GM12878 (cell line): Measurements from ENCODE around the gene LCLAT1. TPM values are rescaled to one million over a fixed set of nuclear protein-coding genes. Genes with fewer than 3 reads are reported as not detected.

Source experiments
- ATAC-seq: fragments of 200-7000 bp; cut with Tn5 transposase; 3 replicates; pipeline ENCODE4 v1.9.1; 2020; ENCODE audit warnings: mild to moderate bottlenecking, moderate library complexity
- BruUV-seq: library from RNA; stranded (reverse); fragments of 400-500 nt; replicated peaks from 2 replicates; lab custom pipeline; 2021; lab: Mats Ljungman, UMichigan
- CTCF ChIA-PET: fragments of 300-600 bp; sonication (Branson Sonifier 250); formaldehyde crosslinking; extraction: SDS; loops from one replicate; lab custom pipeline; 2021; ENCODE audit warnings: inconsistent platforms; lab: Yijun Ruan, JAX
- POLR2A ChIA-PET: fragments of 350-600 bp; formaldehyde crosslinking; extraction: SDS; loops from one replicate; lab custom pipeline; 2021; ENCODE audit warnings: inconsistent platforms; lab: Charles Lee
- RAD21 ChIA-PET: fragments of 300-600 bp; sonication (Branson Sonifier 250); formaldehyde crosslinking; loops from one replicate; lab custom pipeline; 2023; ENCODE audit warnings: antibody characterized with exemption; ENCODE audit not compliant: unreplicated experiment; lab: Charles Lee
- SMC1A ChIA-PET: fragments of 300-600 bp; sonication (Branson Sonifier 250); formaldehyde crosslinking; loops from one replicate; lab custom pipeline; 2023; ENCODE audit not compliant: unreplicated experiment, uncharacterized antibody; lab: Charles Lee
- DNase-seq: peaks from one replicate; pipeline ENCODE4 v3.0.0-alpha.2; 2011; ENCODE audit warnings: low read depth, low spot score
- FAIRE-seq: peaks from 3 replicates; lab custom pipeline; 2011; peaks lifted over from hg19 to GRCh38; lab: Jason Lieb, UNC
- H2AFZ ChIP-seq: 2 replicates; pipeline ENCODE4 v1.6.0; 2011; ENCODE audit warnings: low read depth, low read length, control low read depth; ENCODE audit not compliant: control insufficient read depth
- H3K27ac ChIP-seq: 2 replicates; pipeline ENCODE4 v1.5.1; 2011; ENCODE audit warnings: control low read depth; ENCODE audit not compliant: control insufficient read depth, insufficient read depth
- H3K27me3 ChIP-seq, 2 experiments: replicated peaks in 1 of 2; 2 replicates each; pipeline versions ENCODE4 v1.6.0 to v1.6.1; 2011; ENCODE audit warnings: low read length in 1 of 2; ENCODE audit not compliant: control insufficient read depth in 2 of 2, insufficient read depth in 2 of 2
- H3K36me3 ChIP-seq, 2 experiments: 2 replicates each; pipeline ENCODE4 v1.5.1; 2011; ENCODE audit warnings: low read length in 1 of 2; ENCODE audit not compliant: control insufficient read depth in 2 of 2, insufficient read depth in 2 of 2
- H3K4me1 ChIP-seq: 2 replicates; pipeline ENCODE4 v1.6.1; 2011; ENCODE audit warnings: mild to moderate bottlenecking, low read length, moderate library complexity, mixed read lengths; ENCODE audit not compliant: control insufficient read depth, insufficient read depth
- H3K4me2 ChIP-seq: 2 replicates; pipeline ENCODE4 v1.6.0; 2011; ENCODE audit warnings: control low read depth; ENCODE audit not compliant: control insufficient read depth, insufficient read depth
- H3K4me3 ChIP-seq: fragments of 200-600 bp; sonication (generic); 2 replicates; pipeline ENCODE4 v1.5.1; 2016
- H3K79me2 ChIP-seq: 2 replicates; pipeline ENCODE4 v1.6.0; 2011; ENCODE audit warnings: low read length; ENCODE audit not compliant: control insufficient read depth, insufficient read depth
- H3K9ac ChIP-seq: 2 replicates; pipeline ENCODE4 v1.8.0; 2011; ENCODE audit warnings: low read length, control low read depth, mixed read lengths; ENCODE audit not compliant: control insufficient read depth, insufficient read depth
- H3K9me3 ChIP-seq: replicated peaks from 3 replicates; pipeline ENCODE4 v1.5.1; 2011; ENCODE audit warnings: mild to moderate bottlenecking, low read length; ENCODE audit not compliant: control insufficient read depth, insufficient read depth
- H4K20me1 ChIP-seq: 2 replicates; pipeline ENCODE4 v1.6.0; 2011; ENCODE audit not compliant: control insufficient read depth, insufficient read depth
- EGR1 ChIP-seq, 2 experiments: IDR thresholded peaks; 1 replicate in 1 of 2; 2 replicates in 1 of 2; pipeline ENCODE4 v1.6.1; 2011 to 2012; ENCODE audit warnings: low read depth in 2 of 2, low read length in 2 of 2, borderline replicate concordance in 1 of 2, mild to moderate bottlenecking in 1 of 2, moderate library complexity in 1 of 2
- EZH2 ChIP-seq: IDR thresholded peaks from 2 replicates; pipeline ENCODE4 v1.6.1; 2012; ENCODE audit warnings: low read depth, mild to moderate bottlenecking, control low read depth, inconsistent platforms, low read length, borderline replicate concordance; ENCODE audit not compliant: control insufficient read depth
- IRF4 ChIP-seq: IDR thresholded peaks from 2 replicates; pipeline ENCODE4 v1.6.1; 2011; ENCODE audit warnings: low read depth, low read length
- NFXL1 ChIP-seq: fragments of 450-650 bp; IDR thresholded peaks from 2 replicates; pipeline ENCODE4 v1.6.1; 2017; ENCODE audit warnings: antibody characterized with exemption, mild to moderate bottlenecking, borderline replicate concordance
- NR2C1 ChIP-seq: fragments of 450-650 bp; IDR thresholded peaks from 2 replicates; pipeline ENCODE4 v1.6.1; 2017; ENCODE audit warnings: antibody characterized with exemption, mild to moderate bottlenecking, moderate library complexity
- RAD21 ChIP-seq: IDR thresholded peaks from 2 replicates; pipeline ENCODE4 v1.6.1; 2011; ENCODE audit warnings: mild to moderate bottlenecking, low read depth, low read length, moderate library complexity; ENCODE audit not compliant: insufficient read depth
- RUNX3 ChIP-seq: IDR thresholded peaks from 2 replicates; pipeline ENCODE4 v1.6.1; 2012; ENCODE audit warnings: low read length, inconsistent platforms
- SMAD5 ChIP-seq: IDR thresholded peaks from 2 replicates; pipeline ENCODE4 v1.6.1; 2016; ENCODE audit warnings: antibody characterized with exemption, low read depth
- SRF ChIP-seq, 2 experiments: IDR thresholded peaks; 2 replicates each; pipeline ENCODE4 v1.6.1; 2011; ENCODE audit warnings: low read depth in 2 of 2, low read length in 2 of 2, mild to moderate bottlenecking in 1 of 2, moderate library complexity in 1 of 2
- TCF12 ChIP-seq: IDR thresholded peaks from 2 replicates; pipeline ENCODE4 v1.6.1; 2011; ENCODE audit warnings: low read depth, mild to moderate bottlenecking, low read length
- TCF3 ChIP-seq: IDR thresholded peaks from 2 replicates; pipeline ENCODE4 v1.6.1; 2012; ENCODE audit warnings: low read depth, mild to moderate bottlenecking, low read length, borderline replicate concordance; ENCODE audit not compliant: insufficient read depth
- YY1 ChIP-seq: IDR thresholded peaks from 2 replicates; pipeline ENCODE4 v1.6.1; 2011; ENCODE audit warnings: low read depth, mild to moderate bottlenecking, low read length
- ZSCAN29 ChIP-seq: fragments of 450-650 bp; IDR thresholded peaks from 2 replicates; pipeline ENCODE4 v1.6.1; 2017; ENCODE audit warnings: mild to moderate bottlenecking, moderate library complexity
- WGBS: methylation state at CpG from one replicate; pipeline ENCODE4 v1.1.6; 2016; ENCODE audit warnings: low lambda C conversion rate; ENCODE audit not compliant: insufficient replicate concordance, insufficient coverage; ENCODE audit errors: missing lambda C conversion rate; 5-methylcytosine and 5-hydroxymethylcytosine counted together
- in situ Hi-C: fragments of 300-500 bp; cut with MboI; formaldehyde crosslinking; loops from 9 replicates; pipeline ENCODE4 v1.14.3; 2018; ENCODE audit warnings: mixed read lengths
- intact Hi-C: fragments of 100-400 bp; cut with micrococcal nuclease; formaldehyde crosslinking; loops from one replicate; pipeline ENCODE4 v1.14.2; 2022; ENCODE audit not compliant: unreplicated experiment
- polyA plus RNA-seq, 11 experiments: library from polyadenylated mRNA; depleted of rRNA in 4 of 11; unstranded in 6 of 11; stranded (reverse) in 5 of 11; fragments of >200 nt; fragmentation: Nextera tagmentation in 4 of 11; fragmentation: Illumina TruSeq in 1 of 11; extraction: Ambion mirVana in 4 of 11; extraction: Trizol in 1 of 11; gene quantifications; 1 replicate in 1 of 11; 2 replicates in 10 of 11; pipeline versions ENCODE4 v1.2.1 to v1.2.3, GENCODE V29; 2011 to 2016; ENCODE audit warnings: inconsistent platforms in 2 of 11, missing spikeins in 2 of 11, low read depth in 1 of 11
- total RNA-seq, 4 experiments: library from RNA; depleted of rRNA in 3 of 4; stranded (reverse); fragments of >200 nt in 3 of 4; fragmentation: Illumina TruSeq in 1 of 4; extraction: Trizol in 1 of 4; gene quantifications; 2 replicates each; pipeline versions ENCODE4 v1.2.1 to v1.2.3, GENCODE V29; 2013 to 2021
- TF ChIP-seq, protein P1 (sequence below): fragments of 450-650 bp; IDR thresholded peaks from 2 replicates; pipeline ENCODE4 v1.6.1; 2018; ENCODE audit warnings: mild to moderate bottlenecking, low read depth, moderate library complexity; ENCODE audit not compliant: partially characterized antibody
- TF ChIP-seq, protein P2 (sequence below): fragments of 450-650 bp; IDR thresholded peaks from 2 replicates; pipeline ENCODE4 v1.6.1; 2017; ENCODE audit warnings: low read depth, mild to moderate bottlenecking, moderate library complexity
- TF ChIP-seq, protein P3 (sequence below): IDR thresholded peaks from 2 replicates; pipeline ENCODE4 v1.6.1; 2012; ENCODE audit warnings: low read depth, low read length, improper control_type of control experiment

The LCLAT1 gene
- total and polyA plus RNA-seq, 10 of the 15 experiments (the other 5 are each of a cell fraction or from before 2014, with no cell fraction given): 8.1 to 33.0 (median 15.9) TPM

DNA sequence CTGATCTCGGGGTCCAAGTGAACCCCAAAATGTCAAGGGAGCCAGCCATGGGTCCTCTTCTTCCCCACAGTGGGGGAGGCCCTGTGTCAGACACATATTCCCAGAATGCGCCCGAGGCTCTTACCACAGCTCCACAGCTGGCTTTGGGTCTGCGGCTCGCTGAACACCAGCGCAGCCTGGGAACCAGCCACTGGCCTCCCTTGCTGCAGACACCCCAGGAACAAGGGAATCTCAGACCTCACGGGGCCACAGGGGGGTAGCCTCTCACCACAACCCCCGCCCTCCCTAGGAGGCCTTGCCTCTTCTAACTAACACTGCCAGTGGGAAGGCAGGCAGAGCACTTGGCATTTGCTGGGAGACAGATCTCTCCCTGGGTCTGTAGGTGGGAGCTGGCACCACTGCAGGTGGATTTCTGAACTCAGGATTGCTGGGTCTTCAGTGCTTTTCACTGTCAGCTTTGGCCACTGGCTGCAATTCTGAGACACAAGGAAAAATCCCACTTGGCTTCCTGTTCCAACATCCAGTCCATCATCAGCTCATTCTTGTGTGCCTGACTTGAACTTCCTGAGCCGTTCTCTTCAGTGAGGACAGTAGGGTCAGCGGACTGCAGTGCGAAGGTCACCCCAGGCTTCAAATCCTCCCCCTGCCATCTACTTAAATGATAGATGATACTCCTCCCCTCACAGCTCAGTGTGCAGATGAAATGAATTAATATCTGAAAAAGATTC is 231.5 kb downstream of the LCLAT1 start (continued):
- TF ChIP-seq, protein P1, sequence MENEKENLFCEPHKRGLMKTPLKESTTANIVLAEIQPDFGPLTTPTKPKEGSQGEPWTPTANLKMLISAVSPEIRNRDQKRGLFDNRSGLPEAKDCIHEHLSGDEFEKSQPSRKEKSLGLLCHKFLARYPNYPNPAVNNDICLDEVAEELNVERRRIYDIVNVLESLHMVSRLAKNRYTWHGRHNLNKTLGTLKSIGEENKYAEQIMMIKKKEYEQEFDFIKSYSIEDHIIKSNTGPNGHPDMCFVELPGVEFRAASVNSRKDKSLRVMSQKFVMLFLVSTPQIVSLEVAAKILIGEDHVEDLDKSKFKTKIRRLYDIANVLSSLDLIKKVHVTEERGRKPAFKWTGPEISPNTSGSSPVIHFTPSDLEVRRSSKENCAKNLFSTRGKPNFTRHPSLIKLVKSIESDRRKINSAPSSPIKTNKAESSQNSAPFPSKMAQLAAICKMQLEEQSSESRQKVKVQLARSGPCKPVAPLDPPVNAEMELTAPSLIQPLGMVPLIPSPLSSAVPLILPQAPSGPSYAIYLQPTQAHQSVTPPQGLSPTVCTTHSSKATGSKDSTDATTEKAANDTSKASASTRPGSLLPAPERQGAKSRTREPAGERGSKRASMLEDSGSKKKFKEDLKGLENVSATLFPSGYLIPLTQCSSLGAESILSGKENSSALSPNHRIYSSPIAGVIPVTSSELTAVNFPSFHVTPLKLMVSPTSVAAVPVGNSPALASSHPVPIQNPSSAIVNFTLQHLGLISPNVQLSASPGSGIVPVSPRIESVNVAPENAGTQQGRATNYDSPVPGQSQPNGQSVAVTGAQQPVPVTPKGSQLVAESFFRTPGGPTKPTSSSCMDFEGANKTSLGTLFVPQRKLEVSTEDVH: no peak
- TF ChIP-seq NFXL1: no peak
- TF ChIP-seq RUNX3: no peak
- TF ChIP-seq SRF (IDR thresholded peaks at IDR 0.05; ENCODE audit: low read depth in 2 of 2, low read length in 2 of 2): no peak
- no peak for TF ChIP-seq TCF3
- TF ChIP-seq RAD21: no peak
- no peak for TF ChIP-seq TCF12

DNA sequence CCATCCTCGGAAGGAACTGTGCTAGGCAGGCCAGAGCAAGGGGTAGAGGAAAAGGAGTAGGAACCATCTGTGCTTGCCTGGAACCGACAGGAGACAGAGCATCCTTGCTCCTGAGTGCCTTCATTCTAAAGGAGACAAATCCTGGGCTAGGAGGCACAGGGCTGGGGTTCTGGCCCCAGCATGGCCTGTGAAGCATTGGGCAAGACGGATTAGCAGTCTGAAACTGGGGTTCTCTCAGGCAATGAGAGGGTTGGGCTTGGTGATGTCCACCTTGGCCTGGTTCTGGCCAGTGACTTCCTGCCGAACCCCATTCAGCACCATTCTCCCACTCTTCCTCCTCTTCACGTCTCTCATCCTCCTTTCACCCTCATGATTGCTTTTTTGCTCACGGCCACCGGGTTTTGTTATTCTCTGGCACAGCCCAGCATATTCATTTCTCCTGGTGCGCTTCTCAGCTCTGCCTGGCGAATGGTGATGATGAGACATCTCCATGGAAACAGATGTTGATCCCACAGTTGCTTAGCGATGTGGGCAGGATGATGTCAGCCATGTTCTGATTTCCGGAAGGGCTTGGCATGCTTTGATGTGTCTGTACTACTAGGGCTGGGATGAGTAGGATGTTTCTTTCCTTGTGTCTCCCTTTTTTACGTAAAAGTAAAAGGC is 232.5 kb downstream of the LCLAT1 start:
- Histone ChIP-seq H3K4me2 (no peak overlapping the region), H3K27me3 (no peaks in the 10 kb centered on the region), H4K20me1 (no peaks in the 10 kb centered on the region), H3K36me3 (no peaks in the 10 kb centered on the region), H3K9ac (no peak overlapping the region), H3K4me1 (no peaks in the 10 kb centered on the region), H3K27ac (no peak overlapping the region), H3K4me3 (no peak overlapping the region), H3K79me2 (no peaks in the 10 kb centered on the region), H2AFZ (no peak overlapping the region), H3K9me3 (no peaks in the 10 kb centered on the region; the same call in 2 of the 3 replicates)
- intact Hi-C loops: no loop called here
- no peak for ATAC-seq
- 31% methylated on average over 12 of the region's 12 CpGs for WGBS
- RAD21 ChIA-PET: no interaction called here
- no peak for FAIRE-seq
- SMC1A ChIA-PET: no interaction called here
- POLR2A ChIA-PET: no interaction called here
- CTCF ChIA-PET: no interaction called here
- no TSS peak for BruUV-seq
- DNase-seq: no peak
- in situ Hi-C loops: no loop called here
- TF ChIP-seq SMAD5 (no peak), EZH2 (no peak), YY1 (no peak), NR2C1 (no peak), EGR1 (IDR thresholded peaks at IDR 0.05; ENCODE audit: borderline replicate concordance in 1 of 2, low read depth in 2 of 2, low read length in 2 of 2) (no peak), ZSCAN29 (no peak), SRF (IDR thresholded peaks at IDR 0.05; ENCODE audit: low read depth in 2 of 2, low read length in 2 of 2) (no peak), IRF4 (no peak)
- TF ChIP-seq, protein P2, sequence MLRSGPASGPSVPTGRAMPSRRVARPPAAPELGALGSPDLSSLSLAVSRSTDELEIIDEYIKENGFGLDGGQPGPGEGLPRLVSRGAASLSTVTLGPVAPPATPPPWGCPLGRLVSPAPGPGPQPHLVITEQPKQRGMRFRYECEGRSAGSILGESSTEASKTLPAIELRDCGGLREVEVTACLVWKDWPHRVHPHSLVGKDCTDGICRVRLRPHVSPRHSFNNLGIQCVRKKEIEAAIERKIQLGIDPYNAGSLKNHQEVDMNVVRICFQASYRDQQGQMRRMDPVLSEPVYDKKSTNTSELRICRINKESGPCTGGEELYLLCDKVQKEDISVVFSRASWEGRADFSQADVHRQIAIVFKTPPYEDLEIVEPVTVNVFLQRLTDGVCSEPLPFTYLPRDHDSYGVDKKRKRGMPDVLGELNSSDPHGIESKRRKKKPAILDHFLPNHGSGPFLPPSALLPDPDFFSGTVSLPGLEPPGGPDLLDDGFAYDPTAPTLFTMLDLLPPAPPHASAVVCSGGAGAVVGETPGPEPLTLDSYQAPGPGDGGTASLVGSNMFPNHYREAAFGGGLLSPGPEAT: no peak
- TF ChIP-seq, protein P3, sequence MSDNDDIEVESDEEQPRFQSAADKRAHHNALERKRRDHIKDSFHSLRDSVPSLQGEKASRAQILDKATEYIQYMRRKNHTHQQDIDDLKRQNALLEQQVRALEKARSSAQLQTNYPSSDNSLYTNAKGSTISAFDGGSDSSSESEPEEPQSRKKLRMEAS: no peak
